ENCODE data around the gene B9D1. TPM values are rescaled to one million over a fixed set of nuclear protein-coding genes. Genes with fewer than 3 reads are reported as not detected.

The B9D1 gene, protein sequence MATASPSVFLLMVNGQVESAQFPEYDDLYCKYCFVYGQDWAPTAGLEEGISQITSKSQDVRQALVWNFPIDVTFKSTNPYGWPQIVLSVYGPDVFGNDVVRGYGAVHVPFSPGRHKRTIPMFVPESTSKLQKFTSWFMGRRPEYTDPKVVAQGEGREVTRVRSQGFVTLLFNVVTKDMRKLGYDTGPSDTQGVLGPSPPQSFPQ
- 47.2 and 63.5 TPM in 2 replicates for total RNA-seq (2014; rRNA removed; shearing (Covaris generic))
- polyA plus RNA-seq (2016; fragmentation: Nextera tagmentation; extraction: Ambion mirVana): 28.6 and 35.2 TPM in 2 replicates
- long read RNA-seq, transcript B9D1-201 (7 exons, 908 nt): major isoform, 12 of 22 reads
- long read RNA-seq, partial matches to known transcripts: 0 of 22 reads
- long read RNA-seq, other reads (novel, unspliced or antisense): 4 of 22 reads

- Histone ChIP-seq H3K27ac (ENCODE audit: low read depth) (no peak within 1 kb of the TSS), H3K36me3 (ENCODE audit: insufficient read depth) (no peaks in the 10 kb centered on the region), H3K79me2 (replicated peaks; ENCODE audit: insufficient read depth) (no peaks in the 10 kb centered on the region), H3K9me2 (ENCODE audit: insufficient read depth) (no peaks in the 10 kb centered on the region), H4K20me1 (replicated peaks; ENCODE audit: insufficient read depth) (no peaks in the 10 kb centered on the region), H3K27me3 (ENCODE audit: insufficient read depth) (no peaks in the 10 kb centered on the region), H3K4me3 (peak within 1 kb of the TSS; percentile 91), H3K4me1 (ENCODE audit: insufficient read depth) (peaks cover 11% of the 10 kb centered on the region), H3K4me2 (peak within 1 kb of the TSS; percentile 97), H2AFZ (peak within 1 kb of the TSS; percentile 95), H3F3A (replicated peaks; ENCODE audit: low read depth) (no peaks in the 10 kb centered on the region)
- TF ChIP-seq POLR2AphosphoS5 (IDR thresholded peaks at IDR 0.05; ENCODE audit: low read depth) (peak; percentile 64), CREB1 (CRISPR knock-in tag; IDR thresholded peaks at IDR 0.05; ENCODE audit: low read depth) (peak; percentile 67), CTCF (conservative IDR thresholded peaks at IDR 0.05; ENCODE audit: low read depth in 2 of 2) (peak; percentile 86 to 99), JUNB (IDR thresholded peaks at IDR 0.05; ENCODE audit: unreplicated experiment) (no peak), REST (IDR thresholded peaks at IDR 0.05; ENCODE audit: unreplicated experiment) (no peak)
- peak within 1 kb of the TSS; percentile 89 for H3K4me3 Mint-ChIP-seq
- ATAC-seq: peak; percentile 85
- H3K27me3 Mint-ChIP-seq (ENCODE audit: insufficient read depth, low read depth, poor library complexity): peaks cover 6% of the 10 kb centered on the region
- peaks cover 14% of the 10 kb centered on the region for H3K4me1 Mint-ChIP-seq
- DNase-seq (ENCODE audit: low spot score): peak; percentile 93
- peak within 1 kb of the TSS; percentile 87 for H3K27ac Mint-ChIP-seq
- H3K9me3 Mint-ChIP-seq: no peaks in the 10 kb centered on the region
- H3K36me3 Mint-ChIP-seq (ENCODE audit: low read depth): no peaks in the 10 kb centered on the region; the same call in 2 of the 3 replicates
Observed at GRCh38 chr17:19362277-19363113, at the start of gene B9D1. Gene B9D1 (minus strand): TSS chr17:19362723. CDS start chr17:19362569, 154 bp downstream.

- H3K79me2 ChIP-seq (replicated peaks; ENCODE audit: insufficient read depth): no peaks in the 10 kb centered on the region
- no peak for TF ChIP-seq NANOG (IDR thresholded peaks at IDR 0.05; ENCODE audit: borderline replicate concordance)
- TF ChIP-seq JUNB (IDR thresholded peaks at IDR 0.05; ENCODE audit: unreplicated experiment): no peak
- TF ChIP-seq ZNF331 (CRISPR knock-in tag; IDR thresholded peaks at IDR 0.05; ENCODE audit: low read depth): no peak
- TF ChIP-seq ZNF114 (CRISPR knock-in tag; IDR thresholded peaks at IDR 0.05): no peak
- no peak for TF ChIP-seq POLR2AphosphoS5 (IDR thresholded peaks at IDR 0.05; ENCODE audit: low read depth)
- H3K27ac ChIP-seq (ENCODE audit: low read depth): no peak overlapping the region
- H2AFZ ChIP-seq: no peak overlapping the region
- H3K9me2 ChIP-seq (ENCODE audit: insufficient read depth): no peaks in the 10 kb centered on the region
- H3K36me3 ChIP-seq (ENCODE audit: insufficient read depth): no peaks in the 10 kb centered on the region
- H3F3A ChIP-seq (replicated peaks; ENCODE audit: low read depth): no peaks in the 10 kb centered on the region
- H3K27ac Mint-ChIP-seq: no peak overlapping the region
- no peak overlapping the region for H3K4me3 ChIP-seq
- no peak overlapping the region for H3K4me3 Mint-ChIP-seq
- no peaks in the 10 kb centered on the region for H3K27me3 ChIP-seq (ENCODE audit: insufficient read depth)
- H3K27me3 Mint-ChIP-seq (ENCODE audit: insufficient read depth, low read depth, poor library complexity): peaks cover 13% of the 10 kb centered on the region
- H3K4me1 Mint-ChIP-seq: peaks cover 17% of the 10 kb centered on the region
- DNase-seq (ENCODE audit: low spot score): peak; percentile 25
- ATAC-seq: peak; percentile 10; the same call in 2 of the 3 replicates
- H3K4me1 ChIP-seq (ENCODE audit: insufficient read depth): peaks cover 15% of the 10 kb centered on the region
- peak overlapping the region; percentile 73 for H3K4me2 ChIP-seq
- no peaks in the 10 kb centered on the region for H4K20me1 ChIP-seq (replicated peaks; ENCODE audit: insufficient read depth)
- no peaks in the 10 kb centered on the region; the same call in 2 of the 3 replicates for H3K36me3 Mint-ChIP-seq (ENCODE audit: low read depth)
- no peaks in the 10 kb centered on the region for H3K9me3 Mint-ChIP-seq
Observed at GRCh38 chr17:19411631-19412030, 49.1 kb upstream of the B9D1 start.
